Fibroblast of villous mesenchyme (primary cell): ENCODE measurements around the gene C11orf68. TPM values are rescaled to one million over a fixed set of nuclear protein-coding genes. Genes with fewer than 3 reads are reported as not detected.

Source experiments
- DNase-seq: peaks from one replicate; pipeline ENCODE4 v3.0.0-alpha.2; 2010; ENCODE audit warnings: low read depth
- H3K4me3 ChIP-seq: 2 replicates; pipeline ENCODE4 v1.5.1; 2011; ENCODE audit warnings: low read depth, mild to moderate bottlenecking, low read length
- CTCF ChIP-seq: IDR thresholded peaks from 2 replicates; pipeline ENCODE4 v1.5.1; 2012; ENCODE audit warnings: low read depth, mild to moderate bottlenecking, low read length; ENCODE audit not compliant: insufficient read depth
- total RNA-seq: library from RNA; depleted of rRNA; stranded (reverse); fragments of >200 nt; gene quantifications from 2 replicates; pipeline ENCODE4 v1.2.3, GENCODE V29; 2012

C11orf68 gene
- total RNA-seq, 1 donor: 31.5 TPM

GRCh38 chr11:65944191-65944590, 25.3 kb upstream of the C11orf68 start:
- TF ChIP-seq CTCF: no peak
- DNase-seq: no peak
- no peak overlapping the region for H3K4me3 ChIP-seq

GRCh38 chr11:65942531-65942930, 23.7 kb upstream of the C11orf68 start:
- no peak for TF ChIP-seq CTCF
- no peak overlapping the region for H3K4me3 ChIP-seq
- DNase-seq: no peak

- no peak for TF ChIP-seq CTCF
- H3K4me3 ChIP-seq: no peak overlapping the region
- DNase-seq: no peak
Observed at GRCh38 chr11:65941720-65942310, 23.0 kb upstream of the C11orf68 start.

GRCh38 chr11:65937766-65938165, 18.9 kb upstream of the C11orf68 start:
- no peak for TF ChIP-seq CTCF

GRCh38 chr11:65934014-65934413, 15.2 kb upstream of the C11orf68 start:
- no peak overlapping the region for H3K4me3 ChIP-seq
- no peak for TF ChIP-seq CTCF
- peak; percentile 71 for DNase-seq

More at GRCh38 chr11:65937766-65938165, 18.9 kb upstream of the C11orf68 start:
- DNase-seq: no peak
- H3K4me3 ChIP-seq: no peak overlapping the region

- H3K4me3 ChIP-seq: no peak overlapping the region
- DNase-seq: peak; percentile 32
- no peak for TF ChIP-seq CTCF
Observed at GRCh38 chr11:65932558-65932919, 13.7 kb upstream of the C11orf68 start.
